WTC11 (cell line): Measurements from ENCODE around the gene MYL10.

Experiments used
- CREB1 ChIP-seq: sonication (generic); formaldehyde crosslinking; IDR thresholded peaks from 2 replicates; pipeline ENCODE4 v1.8.0; 2023; ENCODE audit warnings: mild to moderate bottlenecking, missing genetic modification reagents
- ESRRA ChIP-seq: sonication (generic); formaldehyde crosslinking; IDR thresholded peaks from 2 replicates; pipeline ENCODE4 v1.8.1; 2022; ENCODE audit warnings: mild to moderate bottlenecking, missing genetic modification reagents, borderline replicate concordance
- GABPB1 ChIP-seq: sonication (generic); formaldehyde crosslinking; IDR thresholded peaks from 2 replicates; pipeline ENCODE4 v1.8.1; 2023; ENCODE audit warnings: mild to moderate bottlenecking, missing genetic modification reagents
- GRHL2 ChIP-seq: fragments of 250-450 bp; sonication (Bioruptor Pico); IDR thresholded peaks from 2 replicates; pipeline ENCODE4 v1.8.0; 2022; ENCODE audit warnings: mild to moderate bottlenecking, moderate library complexity; ENCODE audit not compliant: insufficient replicate concordance, severe bottlenecking
- SMAD3 ChIP-seq: sonication (generic); formaldehyde crosslinking; IDR thresholded peaks from 2 replicates; pipeline ENCODE4 v1.8.0; 2022; ENCODE audit warnings: missing genetic modification reagents, mild to moderate bottlenecking, borderline replicate concordance
- ZNF263 ChIP-seq: sonication (generic); formaldehyde crosslinking; IDR thresholded peaks from 2 replicates; pipeline ENCODE4 v1.8.1; 2022; ENCODE audit warnings: low read depth, mild to moderate bottlenecking, moderate library complexity, missing genetic modification reagents
- TF ChIP-seq, protein P1 (sequence below): fragments of 200-600 bp; IDR thresholded peaks from 2 replicates; pipeline ENCODE4 v1.8.0; 2022; ENCODE audit warnings: antibody characterized with exemption
- TF ChIP-seq, protein P2 (sequence below): sonication (generic); formaldehyde crosslinking; IDR thresholded peaks from 2 replicates; pipeline ENCODE4 v1.8.1; 2023; ENCODE audit warnings: mild to moderate bottlenecking, moderate library complexity, missing genetic modification reagents

DNA sequence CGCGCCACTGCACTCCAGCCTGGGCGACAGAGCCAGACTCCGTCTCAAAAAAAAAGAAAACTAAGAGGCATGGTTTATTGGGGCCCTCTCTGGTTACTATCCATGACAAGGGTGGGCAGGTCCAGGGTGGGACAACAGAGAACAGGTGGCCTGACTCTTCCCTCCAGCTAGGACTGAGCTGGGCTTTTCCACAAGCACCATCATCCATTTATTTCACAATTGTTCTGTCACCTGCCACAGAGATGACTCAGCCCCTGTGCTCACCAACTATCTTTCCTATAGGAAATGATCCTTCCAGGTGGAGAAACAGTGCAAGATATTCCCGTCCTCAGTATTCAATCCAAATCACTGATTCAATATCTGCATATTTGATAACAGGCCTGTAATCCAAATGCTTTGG, 44.9 kb upstream of the MYL10 start:
- TF ChIP-seq, protein P1, sequence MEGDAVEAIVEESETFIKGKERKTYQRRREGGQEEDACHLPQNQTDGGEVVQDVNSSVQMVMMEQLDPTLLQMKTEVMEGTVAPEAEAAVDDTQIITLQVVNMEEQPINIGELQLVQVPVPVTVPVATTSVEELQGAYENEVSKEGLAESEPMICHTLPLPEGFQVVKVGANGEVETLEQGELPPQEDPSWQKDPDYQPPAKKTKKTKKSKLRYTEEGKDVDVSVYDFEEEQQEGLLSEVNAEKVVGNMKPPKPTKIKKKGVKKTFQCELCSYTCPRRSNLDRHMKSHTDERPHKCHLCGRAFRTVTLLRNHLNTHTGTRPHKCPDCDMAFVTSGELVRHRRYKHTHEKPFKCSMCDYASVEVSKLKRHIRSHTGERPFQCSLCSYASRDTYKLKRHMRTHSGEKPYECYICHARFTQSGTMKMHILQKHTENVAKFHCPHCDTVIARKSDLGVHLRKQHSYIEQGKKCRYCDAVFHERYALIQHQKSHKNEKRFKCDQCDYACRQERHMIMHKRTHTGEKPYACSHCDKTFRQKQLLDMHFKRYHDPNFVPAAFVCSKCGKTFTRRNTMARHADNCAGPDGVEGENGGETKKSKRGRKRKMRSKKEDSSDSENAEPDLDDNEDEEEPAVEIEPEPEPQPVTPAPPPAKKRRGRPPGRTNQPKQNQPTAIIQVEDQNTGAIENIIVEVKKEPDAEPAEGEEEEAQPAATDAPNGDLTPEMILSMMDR, result no peak
- TF ChIP-seq SMAD3 (CRISPR knock-in tag) (no peak), GABPB1 (CRISPR knock-in tag) (no peak), GRHL2 (CRISPR knock-in tag) (no peak), ESRRA (no peak), CREB1 (no peak), ZNF263 (CRISPR knock-in tag) (no peak)
- TF ChIP-seq, protein P2, sequence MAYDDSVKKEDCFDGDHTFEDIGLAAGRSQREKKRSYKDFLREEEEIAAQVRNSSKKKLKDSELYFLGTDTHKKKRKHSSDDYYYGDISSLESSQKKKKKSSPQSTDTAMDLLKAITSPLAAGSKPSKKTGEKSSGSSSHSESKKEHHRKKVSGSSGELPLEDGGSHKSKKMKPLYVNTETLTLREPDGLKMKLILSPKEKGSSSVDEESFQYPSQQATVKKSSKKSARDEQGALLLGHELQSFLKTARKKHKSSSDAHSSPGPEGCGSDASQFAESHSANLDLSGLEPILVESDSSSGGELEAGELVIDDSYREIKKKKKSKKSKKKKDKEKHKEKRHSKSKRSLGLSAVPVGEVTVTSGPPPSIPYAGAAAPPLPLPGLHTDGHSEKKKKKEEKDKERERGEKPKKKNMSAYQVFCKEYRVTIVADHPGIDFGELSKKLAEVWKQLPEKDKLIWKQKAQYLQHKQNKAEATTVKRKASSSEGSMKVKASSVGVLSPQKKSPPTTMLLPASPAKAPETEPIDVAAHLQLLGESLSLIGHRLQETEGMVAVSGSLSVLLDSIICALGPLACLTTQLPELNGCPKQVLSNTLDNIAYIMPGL (CRISPR knock-in tag), result no peak
